Neural progenitor cell (in vitro differentiated cells): ENCODE measurements around the gene ZNF576.

Source experiments
- CTCF ChIP-seq: fragments of 200-600 bp; sonication (generic); IDR thresholded peaks from 2 replicates; pipeline ENCODE4 v1.5.1; 2017; ENCODE audit warnings: antibody characterized with exemption, mild to moderate bottlenecking
- EZH2 ChIP-seq: fragments of 200-600 bp; sonication (generic); IDR thresholded peaks from 2 replicates; pipeline ENCODE4 v1.6.1; 2017; ENCODE audit warnings: antibody characterized with exemption, mild to moderate bottlenecking, moderate library complexity

DNA sequence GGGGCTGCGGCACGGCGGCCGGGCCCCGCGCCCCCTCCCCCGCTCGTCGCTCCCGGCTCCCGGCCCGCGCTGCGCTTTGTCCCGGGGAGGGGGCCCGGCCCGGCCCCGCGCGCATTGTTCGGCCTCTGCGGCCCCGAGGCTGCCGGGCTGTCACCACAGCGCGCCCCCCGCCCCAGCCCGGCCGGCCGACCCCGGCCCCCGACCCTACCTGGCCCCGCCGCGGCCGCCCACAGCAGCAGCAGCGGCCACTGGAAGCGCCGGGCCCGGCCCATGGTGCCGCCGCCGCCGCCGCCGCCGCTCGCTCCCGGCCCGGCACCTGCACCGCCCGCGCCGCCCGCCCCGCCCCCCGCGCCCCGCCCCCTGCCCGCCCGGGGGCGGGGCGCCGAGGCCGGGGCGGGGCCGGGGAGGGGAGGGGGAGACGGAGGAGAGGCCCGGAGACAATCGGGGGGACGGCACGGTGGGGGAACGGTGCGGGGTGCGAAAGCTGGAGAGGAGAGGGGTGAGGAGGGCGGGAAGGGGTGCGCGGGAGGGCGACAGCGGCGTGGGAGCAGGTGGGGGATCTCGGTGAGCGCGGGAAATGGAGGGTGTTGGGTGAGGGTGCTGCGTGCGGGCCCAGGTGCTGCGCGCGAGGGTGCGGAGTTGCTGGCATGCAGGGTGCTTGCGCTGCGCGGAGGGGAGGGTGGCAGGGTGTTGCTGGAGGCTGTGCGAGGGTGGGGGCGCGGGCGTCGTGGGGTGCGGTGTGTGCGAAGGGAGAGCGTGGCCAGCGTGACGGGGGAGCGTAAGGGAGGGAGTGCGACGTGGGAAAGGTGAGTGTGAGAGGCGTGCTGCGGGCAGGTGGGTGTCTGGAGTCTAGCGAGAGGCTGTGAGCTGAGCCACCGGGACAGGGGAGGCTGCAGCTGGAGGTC, 43.4 kb downstream of the ZNF576 start, which contains the start of gene CADM4:
- TF ChIP-seq CTCF (no peak), EZH2 (no peak)
